ENCODE data around the gene GNPTG. TPM values are rescaled to one million over a fixed set of nuclear protein-coding genes. Genes with fewer than 3 reads are reported as not detected.

The GNPTG gene
- total RNA-seq: 100 to 1,000 TPM in 1 of 2 donors, 10 to 100 TPM in 1; 99.6 to 132 TPM

DNA sequence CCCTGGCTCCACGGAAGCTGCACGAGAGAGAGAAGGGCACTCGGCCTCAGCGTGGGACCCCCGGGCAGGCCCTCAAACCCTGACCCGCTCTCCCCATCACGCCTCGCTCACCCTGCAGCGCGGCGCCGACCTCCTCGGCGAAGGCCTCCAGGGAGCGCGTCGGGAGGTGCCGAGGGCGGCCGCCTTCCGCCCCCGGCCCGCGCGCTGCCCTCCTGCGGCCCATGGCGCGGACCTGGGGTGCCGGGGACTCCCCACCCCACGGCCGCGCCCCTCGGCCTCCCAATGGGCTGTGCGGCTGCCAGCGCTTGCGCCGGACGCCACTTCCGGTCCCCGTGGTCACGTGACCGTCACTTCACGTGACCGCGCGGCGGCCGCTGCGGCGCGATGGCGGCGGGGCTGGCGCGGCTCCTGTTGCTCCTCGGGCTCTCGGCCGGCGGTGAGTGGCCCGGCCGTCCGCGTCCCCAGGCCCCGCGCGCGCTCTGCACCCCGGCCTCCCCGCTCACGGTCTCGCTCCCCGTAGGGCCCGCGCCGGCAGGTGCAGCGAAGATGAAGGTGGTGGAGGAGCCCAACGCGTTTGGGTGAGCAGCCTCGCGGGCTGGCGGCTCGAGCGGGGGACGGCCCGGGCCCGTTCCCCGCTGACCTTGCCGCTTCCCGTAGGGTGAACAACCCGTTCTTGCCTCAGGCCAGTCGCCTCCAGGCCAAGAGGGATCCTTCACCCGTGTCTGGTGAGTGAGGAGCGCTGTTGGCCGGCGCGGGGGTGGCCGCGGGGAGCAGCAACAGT, at the start of gene GNPTG, which contains the start of gene TSR3:
GNPTG (plus strand) TSS at position 350 of the 781 bp plus-strand sequence; CDS start at position 385, 35 bp downstream.
TSR3 (minus strand) TSS at position 297 of the 781 bp plus-strand sequence; CDS start at position 223, 74 bp downstream.
- DNase-seq (ENCODE audit: low spot score): peak; percentile 68
- intact Hi-C loops (cut with DNase I): no loop called here
- Histone ChIP-seq H3K4me3 (peak within 1 kb of the TSS; percentile 95 to 96), H3K9me3 (no peaks in the 10 kb centered on the region), H3K27ac (peak within 1 kb of the TSS in 1 of 2 donors; percentile 64), H3K36me3 (peaks cover 0 to 10% of the 10 kb centered on the region in 2 donors), H3K4me1 (replicated peaks) (peaks cover 11% of the 10 kb centered on the region), H3K27me3 (replicated peaks; ENCODE audit: insufficient read depth) (no peaks in the 10 kb centered on the region)
- WGBS: 0% methylated on average over 29 of the region's 98 CpGs
- TF ChIP-seq, protein P1, sequence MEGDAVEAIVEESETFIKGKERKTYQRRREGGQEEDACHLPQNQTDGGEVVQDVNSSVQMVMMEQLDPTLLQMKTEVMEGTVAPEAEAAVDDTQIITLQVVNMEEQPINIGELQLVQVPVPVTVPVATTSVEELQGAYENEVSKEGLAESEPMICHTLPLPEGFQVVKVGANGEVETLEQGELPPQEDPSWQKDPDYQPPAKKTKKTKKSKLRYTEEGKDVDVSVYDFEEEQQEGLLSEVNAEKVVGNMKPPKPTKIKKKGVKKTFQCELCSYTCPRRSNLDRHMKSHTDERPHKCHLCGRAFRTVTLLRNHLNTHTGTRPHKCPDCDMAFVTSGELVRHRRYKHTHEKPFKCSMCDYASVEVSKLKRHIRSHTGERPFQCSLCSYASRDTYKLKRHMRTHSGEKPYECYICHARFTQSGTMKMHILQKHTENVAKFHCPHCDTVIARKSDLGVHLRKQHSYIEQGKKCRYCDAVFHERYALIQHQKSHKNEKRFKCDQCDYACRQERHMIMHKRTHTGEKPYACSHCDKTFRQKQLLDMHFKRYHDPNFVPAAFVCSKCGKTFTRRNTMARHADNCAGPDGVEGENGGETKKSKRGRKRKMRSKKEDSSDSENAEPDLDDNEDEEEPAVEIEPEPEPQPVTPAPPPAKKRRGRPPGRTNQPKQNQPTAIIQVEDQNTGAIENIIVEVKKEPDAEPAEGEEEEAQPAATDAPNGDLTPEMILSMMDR (IDR thresholded peaks at IDR 0.05): peak in 2 of 4 experiments; percentile 24 to 32
- peak; percentile 67 for TF ChIP-seq POLR2A (IDR thresholded peaks at IDR 0.05)
- TF ChIP-seq POLR2AphosphoS5 (IDR thresholded peaks at IDR 0.05): peak; percentile 93

DNA sequence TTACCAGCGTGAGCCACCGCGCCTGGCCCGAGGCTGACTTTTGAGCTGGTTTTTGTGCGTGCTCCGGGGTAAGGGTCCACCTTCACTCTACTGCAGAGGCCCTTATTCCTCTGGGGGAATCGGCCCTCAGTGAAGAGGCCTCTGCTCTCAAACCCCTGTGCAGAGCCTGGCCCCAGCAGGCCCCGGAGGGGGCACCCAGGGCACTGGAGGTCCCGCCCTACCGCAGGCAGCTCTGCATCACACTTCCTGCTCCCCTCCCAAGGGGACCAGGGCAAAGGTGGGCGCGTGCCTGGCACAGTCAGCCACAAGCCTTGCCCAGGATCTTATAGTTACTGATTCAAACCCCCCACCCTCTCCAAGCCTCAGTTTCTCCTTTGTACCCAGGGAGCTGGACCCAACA, 45.9 kb upstream of the GNPTG start:
- H3K27ac ChIP-seq: no peak overlapping the region
- no peak for DNase-seq (ENCODE audit: low spot score)
- intact Hi-C loops (cut with DNase I): loop anchor here (5.0 to 10.0 kb wide), 2 partner anchors 59 to 116 kb away; partner anchors contain the start of gene UQCC4
- H3K27me3 ChIP-seq (replicated peaks; ENCODE audit: insufficient read depth): no peaks in the 10 kb centered on the region
- no peak overlapping the region for H3K4me3 ChIP-seq
- WGBS: 74% methylated on average over 12 of the region's 12 CpGs
- H3K36me3 ChIP-seq: no peaks in the 10 kb centered on the region
- TF ChIP-seq POLR2A (IDR thresholded peaks at IDR 0.05): no peak
- no peak for TF ChIP-seq POLR2AphosphoS5 (IDR thresholded peaks at IDR 0.05)
- TF ChIP-seq, protein P1 (IDR thresholded peaks at IDR 0.05): no peak
- H3K9me3 ChIP-seq: no peaks in the 10 kb centered on the region
- no peaks in the 10 kb centered on the region for H3K4me1 ChIP-seq (replicated peaks)

DNA sequence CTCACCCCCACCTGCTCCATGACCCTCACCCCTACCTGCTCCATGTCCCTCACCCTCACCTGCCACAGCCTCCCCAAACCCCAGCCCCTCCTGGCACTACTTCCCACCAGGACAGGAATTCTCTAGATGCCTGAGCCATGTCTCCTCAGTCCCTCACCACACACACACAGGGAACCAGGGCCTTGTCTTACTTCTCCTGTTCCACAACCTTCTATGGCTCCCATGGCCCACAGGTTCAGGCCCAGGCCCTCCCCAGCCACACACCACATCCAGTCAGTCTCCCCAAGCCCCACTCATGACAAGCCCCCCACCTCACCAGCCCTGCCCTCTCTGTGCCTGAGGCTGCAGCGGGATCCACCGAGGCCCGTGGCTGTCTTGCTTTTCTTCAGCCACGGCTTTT, 45.4 kb upstream of the GNPTG start:
- no peaks in the 10 kb centered on the region for H3K9me3 ChIP-seq
- no peak overlapping the region for H3K27ac ChIP-seq
- H3K4me1 ChIP-seq (replicated peaks): peaks cover 3% of the 10 kb centered on the region
- H3K36me3 ChIP-seq: no peaks in the 10 kb centered on the region
- TF ChIP-seq POLR2A (IDR thresholded peaks at IDR 0.05) (no peak), POLR2AphosphoS5 (IDR thresholded peaks at IDR 0.05) (no peak)
- TF ChIP-seq, protein P1 (IDR thresholded peaks at IDR 0.05): no peak
- no peak for DNase-seq (ENCODE audit: low spot score)
- intact Hi-C loops (cut with DNase I): loop anchor here (5.0 to 10.0 kb wide), 2 partner anchors 58 to 116 kb away; partner anchors contain the start of gene UQCC4
- 65% methylated on average over 4 of the region's 4 CpGs for WGBS
- no peak overlapping the region for H3K4me3 ChIP-seq
- H3K27me3 ChIP-seq (replicated peaks; ENCODE audit: insufficient read depth): no peaks in the 10 kb centered on the region

DNA sequence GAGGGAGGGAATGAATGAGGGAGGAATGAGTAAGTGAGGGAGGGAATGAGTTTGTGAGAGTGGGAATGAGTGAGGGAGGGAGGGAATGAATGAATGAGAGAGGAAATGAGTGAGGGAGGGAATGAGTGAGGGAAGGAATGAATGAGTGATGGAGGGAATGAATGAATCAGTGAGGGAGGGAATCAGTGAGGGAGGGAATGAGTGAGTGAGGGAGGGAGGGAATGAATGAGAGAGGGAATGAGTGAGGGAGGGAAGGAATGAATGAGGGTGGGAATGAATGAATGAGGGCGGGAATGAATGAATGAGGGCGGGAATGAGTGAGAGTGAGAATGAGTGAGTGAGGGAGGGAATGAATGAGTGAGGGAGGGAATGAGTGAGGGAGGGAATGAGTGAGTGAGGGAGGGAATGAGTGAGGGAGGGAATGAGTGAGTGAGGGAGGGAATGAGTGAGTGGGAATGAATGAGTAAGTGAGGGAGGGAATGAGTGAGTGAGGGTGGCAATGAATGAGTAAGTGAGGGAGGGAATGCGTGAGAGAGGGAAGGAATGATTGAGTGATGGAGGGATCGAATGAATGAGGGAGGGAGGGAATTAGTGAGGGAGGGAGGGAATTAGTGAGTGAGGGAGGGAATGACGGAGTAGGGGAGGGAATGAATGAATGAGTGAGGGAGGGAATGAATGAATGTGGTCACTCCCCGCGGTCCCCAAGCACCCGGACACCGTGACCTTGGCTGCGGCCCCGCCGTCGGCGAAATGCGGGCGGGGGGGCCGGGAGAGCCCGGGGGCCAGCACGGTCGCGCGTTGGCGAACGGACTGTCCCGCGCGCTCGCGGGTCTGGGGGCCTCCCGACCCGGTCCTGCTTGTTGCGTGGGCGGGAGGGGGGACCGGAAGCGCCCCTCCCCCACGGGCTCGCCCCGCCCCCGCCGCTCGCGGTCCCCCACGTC, 43.4 kb upstream of the GNPTG start:
- Histone ChIP-seq H3K4me1 (replicated peaks) (peaks cover 15% of the 10 kb centered on the region), H3K9me3 (no peaks in the 10 kb centered on the region), H3K4me3 (peak overlapping the region; percentile 68 to 75), H3K36me3 (no peaks in the 10 kb centered on the region), H3K27me3 (replicated peaks; ENCODE audit: insufficient read depth) (no peaks in the 10 kb centered on the region), H3K27ac (peak overlapping the region; percentile 95 to 96)
- 5% methylated on average over 38 of the region's 43 CpGs for WGBS
- no peak for TF ChIP-seq POLR2AphosphoS5 (IDR thresholded peaks at IDR 0.05)
- DNase-seq (ENCODE audit: low spot score): no peak
- intact Hi-C loops (cut with DNase I): loop anchor here (5.0 to 10.0 kb wide), 2 partner anchors 56 to 114 kb away; partner anchors contain the start of gene UQCC4
